IMR-90 (cell line): ENCODE data around the gene DBN1. TPM values are rescaled to one million over a fixed set of nuclear protein-coding genes. Genes with fewer than 3 reads are reported as not detected.
A peak's percentile ranks its signal among the peaks of the same experiment; 100 is the strongest.

Experiments used
- ATAC-seq: fragments of 200-7000 bp; cut with Tn5 transposase; 2 replicates; pipeline ENCODE4 v1.9.1; 2020; ENCODE audit warnings: low read depth, mild to moderate bottlenecking, moderate library complexity
- BruUV-seq: library from RNA; stranded (reverse); fragments of 400-500 nt; replicated peaks from 2 replicates; lab custom pipeline; 2021; lab: Mats Ljungman, UMichigan
- CTCF ChIA-PET: fragments of 300-600 bp; formaldehyde crosslinking; extraction: SDS; loops from one replicate; lab custom pipeline; 2021; ENCODE audit warnings: antibody characterized with exemption; lab: Yijun Ruan, JAX
- POLR2A ChIA-PET: fragments of 300-600 bp; sonication (Branson Sonifier 250); formaldehyde crosslinking; loops from one replicate; lab custom pipeline; 2022; ENCODE audit warnings: antibody characterized with exemption; ENCODE audit not compliant: unreplicated experiment; lab: Charles Lee
- DNase-seq: peaks from one replicate; pipeline ENCODE4 v3.0.0; 2013
- H2AFZ ChIP-seq: replicated peaks from 2 replicates; pipeline ENCODE3; 2013; ENCODE audit warnings: low read length, mild to moderate bottlenecking; ENCODE audit not compliant: poor library complexity
- H2AK5ac ChIP-seq: 2 replicates; pipeline ENCODE4 v1.6.1; 2013; ENCODE audit warnings: low read depth, low read length, inconsistent platforms
- H2AK9ac ChIP-seq: replicated peaks from 2 replicates; pipeline ENCODE3; 2013; ENCODE audit warnings: mild to moderate bottlenecking, low read depth, low read length, moderate library complexity; ENCODE audit not compliant: poor library complexity
- H2BK120ac ChIP-seq: 2 replicates; pipeline ENCODE4 v1.6.1; 2013; ENCODE audit warnings: low read depth, low read length, inconsistent platforms
- H2BK15ac ChIP-seq: 3 replicates; pipeline ENCODE4 v1.6.1; 2013; ENCODE audit warnings: low read depth, low read length, inconsistent platforms
- H2BK20ac ChIP-seq: 2 replicates; pipeline ENCODE4 v1.6.1; 2013; ENCODE audit warnings: low read depth, mild to moderate bottlenecking, inconsistent platforms, low read length, moderate library complexity
- H2BK5ac ChIP-seq: 2 replicates; pipeline ENCODE4 v1.6.1; 2013; ENCODE audit warnings: mild to moderate bottlenecking, low read depth, low read length, inconsistent platforms; ENCODE audit not compliant: poor library complexity, severe bottlenecking
- H3K14ac ChIP-seq: replicated peaks from 2 replicates; pipeline ENCODE4 v1.6.1; 2013; ENCODE audit warnings: low read depth, low read length, inconsistent platforms
- H3K18ac ChIP-seq: 2 replicates; pipeline ENCODE4 v1.6.1; 2013; ENCODE audit warnings: low read depth, low read length, control low read depth
- H3K23ac ChIP-seq: 2 replicates; pipeline ENCODE4 v1.6.1; 2013; ENCODE audit warnings: low read depth, low read length, inconsistent platforms
- H3K27ac ChIP-seq: 2 replicates; pipeline ENCODE4 v1.5.1; 2013; ENCODE audit warnings: mild to moderate bottlenecking, control low read depth, low read length; ENCODE audit not compliant: insufficient read depth
- H3K27me3 ChIP-seq: 2 replicates; pipeline ENCODE4 v1.6.1; 2013; ENCODE audit warnings: low read length; ENCODE audit not compliant: control insufficient read depth, insufficient read depth
- H3K36me3 ChIP-seq: 2 replicates; pipeline ENCODE4 v1.6.1; 2013; ENCODE audit warnings: low read length, mixed read lengths; ENCODE audit not compliant: control insufficient read depth, insufficient read depth
- H3K4ac ChIP-seq: 2 replicates; pipeline ENCODE4 v1.6.1; 2013; ENCODE audit warnings: low read depth, low read length, inconsistent platforms
- H3K4me1 ChIP-seq: 2 replicates; pipeline ENCODE4 v1.6.1; 2013; ENCODE audit warnings: low read length, mixed read lengths; ENCODE audit not compliant: control insufficient read depth, insufficient read depth
- H3K4me2 ChIP-seq: 2 replicates; pipeline ENCODE4 v1.6.1; 2013; ENCODE audit warnings: low read depth, mild to moderate bottlenecking, control low read depth, low read length, moderate library complexity
- H3K4me3 ChIP-seq: 2 replicates; pipeline ENCODE4 v1.5.1; 2013; ENCODE audit warnings: low read depth, mild to moderate bottlenecking, control low read depth, low read length, moderate library complexity; ENCODE audit not compliant: insufficient read depth
- H3K56ac ChIP-seq: 2 replicates; pipeline ENCODE4 v1.6.1; 2013; ENCODE audit warnings: low read length, inconsistent platforms; ENCODE audit not compliant: insufficient read depth; ENCODE audit errors: extremely low read depth
- H3K79me1 ChIP-seq, 2 experiments: 2 replicates each; pipeline ENCODE4 v1.6.1; 2013; ENCODE audit warnings: low read length in 2 of 2, inconsistent platforms in 1 of 2, low read depth in 1 of 2
- H3K9ac ChIP-seq: 2 replicates; pipeline ENCODE4 v1.6.1; 2013; ENCODE audit warnings: low read depth, low read length, control low read depth
- H3K9me1 ChIP-seq: 2 replicates; pipeline ENCODE4 v1.6.1; 2013; ENCODE audit warnings: low read length, inconsistent platforms; ENCODE audit not compliant: insufficient read depth
- H3K9me3 ChIP-seq: 2 replicates; pipeline ENCODE4 v1.6.1; 2013; ENCODE audit warnings: low read length; ENCODE audit not compliant: control insufficient read depth, insufficient read depth
- H4K20me1 ChIP-seq: 2 replicates; pipeline ENCODE4 v1.6.1; 2013; ENCODE audit warnings: low read length, inconsistent platforms; ENCODE audit not compliant: insufficient read depth
- H4K5ac ChIP-seq: 2 replicates; pipeline ENCODE4 v1.6.1; 2013; ENCODE audit warnings: mild to moderate bottlenecking, low read depth, low read length, control low read depth
- H4K8ac ChIP-seq, 2 experiments: 2 replicates each; pipeline ENCODE4 v1.6.1; 2013; ENCODE audit warnings: low read depth in 2 of 2, low read length in 2 of 2, control low read depth in 1 of 2, inconsistent platforms in 1 of 2
- H4K91ac ChIP-seq: 2 replicates; pipeline ENCODE4 v1.6.1; 2013; ENCODE audit warnings: low read depth, low read length, inconsistent platforms; ENCODE audit not compliant: insufficient read depth
- CTCF ChIP-seq: conservative IDR thresholded peaks from 2 replicates; pipeline ENCODE4 v1.5.1; 2012; ENCODE audit warnings: mild to moderate bottlenecking, low read depth, low read length, improper control_type of control experiment
- POLR2A ChIP-seq: IDR thresholded peaks from 2 replicates; pipeline ENCODE4 v1.6.1; 2012; ENCODE audit warnings: mild to moderate bottlenecking, low read depth, low read length
- USF2 ChIP-seq: fragments of 150-350 bp; IDR thresholded peaks from 2 replicates; pipeline ENCODE4 v1.6.1; 2017; ENCODE audit warnings: mild to moderate bottlenecking, antibody characterized with exemption, low read length, low read depth
- WGBS, 2 experiments: methylation state at CpG; one replicate each; pipeline versions ENCODE4 v1.1.5 to v1.1.7; 2013; ENCODE audit warnings: missing lambda C conversion rate in 2 of 2; ENCODE audit not compliant: insufficient read length in 1 of 2; ENCODE audit errors: extremely low coverage in 2 of 2; 5-methylcytosine and 5-hydroxymethylcytosine counted together
- dilution Hi-C: fragments of 300-500 bp; cut with HindIII; formaldehyde crosslinking; loops from one replicate; pipeline ENCODE4 v1.14.3; 2018; ENCODE audit warnings: low sequenced_read_pairs; ENCODE audit not compliant: unreplicated experiment
- in situ Hi-C: fragments of 300-500 bp; cut with MboI; formaldehyde crosslinking; loops from 3 replicates; pipeline ENCODE4 v1.14.3; 2019; ENCODE audit warnings: low sequenced_read_pairs, inconsistent platforms, mixed read lengths
- intact Hi-C: fragments of 100-400 bp; cut with micrococcal nuclease; formaldehyde crosslinking; loops from 2 replicates; pipeline ENCODE4 v1.10.0; 2022
- polyA plus RNA-seq, 3 experiments: library from polyadenylated mRNA; depleted of rRNA; stranded (reverse); fragments of >200 nt; gene quantifications; 2 replicates each; pipeline ENCODE4 v1.2.3, GENCODE V29; 2012; ENCODE audit warnings: low replicate concordance in 1 of 3
- total RNA-seq: library from RNA; depleted of rRNA; stranded (reverse); fragments of >200 nt; gene quantifications from 2 replicates; pipeline ENCODE4 v1.2.3, GENCODE V29; 2012
- TF ChIP-seq, protein P1 (sequence below): fragments of 150-350 bp; IDR thresholded peaks from 2 replicates; pipeline ENCODE4 v1.6.1; 2016; ENCODE audit warnings: low read depth, mild to moderate bottlenecking, low read length, moderate library complexity, borderline replicate concordance

DBN1 gene
- total and polyA plus RNA-seq, 2 of the 4 experiments (the other 2 are of a cell fraction), result 122 to 187 TPM

DNA sequence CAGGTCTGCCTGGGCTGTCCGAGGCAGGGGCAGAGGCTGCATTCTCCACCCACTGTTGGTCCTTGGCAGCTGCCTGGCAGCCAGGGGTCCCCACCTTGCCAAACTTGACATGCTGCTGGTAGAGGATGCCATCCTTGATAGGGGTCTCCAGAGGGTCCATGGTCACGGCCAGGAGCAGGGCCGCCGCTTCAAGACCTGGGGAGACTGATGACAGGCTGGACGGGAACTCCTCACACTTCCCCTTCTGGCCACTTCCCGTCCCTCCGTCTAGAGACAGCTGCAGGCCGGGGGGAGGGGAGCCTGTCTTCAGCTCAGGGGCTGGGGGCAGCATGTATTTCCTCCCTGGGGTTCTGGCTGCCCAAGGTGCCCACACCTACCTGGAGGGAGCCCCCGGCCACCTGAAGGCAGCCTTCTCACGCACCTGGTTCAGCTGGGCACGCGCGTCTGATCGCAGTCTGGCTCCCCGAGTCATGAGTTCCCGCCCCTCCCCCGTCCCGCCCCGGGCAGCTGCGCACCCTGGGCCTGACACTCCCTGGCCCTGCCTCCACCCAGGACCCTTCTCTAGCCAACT, 36.0 kb upstream of the DBN1 start, which contains the start of gene DOK3:
Gene DOK3, minus strand, starts transcription at position 446 of the 571 bp plus-strand sequence. Its CDS starts 286 bp downstream, at position 160.
- H4K20me1 ChIP-seq, result no peaks in the 10 kb centered on the region; the same call in 1 of the 2 replicates
- no peaks in the 10 kb centered on the region for H3K4me1 ChIP-seq
- TF ChIP-seq CTCF (no peak), USF2 (no peak), POLR2A (no peak)
- TF ChIP-seq, protein P1, sequence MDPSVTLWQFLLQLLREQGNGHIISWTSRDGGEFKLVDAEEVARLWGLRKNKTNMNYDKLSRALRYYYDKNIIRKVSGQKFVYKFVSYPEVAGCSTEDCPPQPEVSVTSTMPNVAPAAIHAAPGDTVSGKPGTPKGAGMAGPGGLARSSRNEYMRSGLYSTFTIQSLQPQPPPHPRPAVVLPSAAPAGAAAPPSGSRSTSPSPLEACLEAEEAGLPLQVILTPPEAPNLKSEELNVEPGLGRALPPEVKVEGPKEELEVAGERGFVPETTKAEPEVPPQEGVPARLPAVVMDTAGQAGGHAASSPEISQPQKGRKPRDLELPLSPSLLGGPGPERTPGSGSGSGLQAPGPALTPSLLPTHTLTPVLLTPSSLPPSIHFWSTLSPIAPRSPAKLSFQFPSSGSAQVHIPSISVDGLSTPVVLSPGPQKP, result no peak
- H2AK5ac ChIP-seq, result no peak within 1 kb of the TSS
- no peak within 1 kb of the TSS for H2AK9ac ChIP-seq
- H3K9me1 ChIP-seq, result no peaks in the 10 kb centered on the region
- no peak within 1 kb of the TSS for H3K27ac ChIP-seq
- peak within 1 kb of the TSS; percentile 23 for H2AFZ ChIP-seq
- H3K18ac ChIP-seq, result no peak within 1 kb of the TSS
- WGBS, 2 experiments, result 64% methylated on average over 11 of the region's 20 CpGs; no CpG with 5 or more reads in 1 of the 2 experiments
- ChIA-PET CTCF (no interaction called here), POLR2A (interaction anchor here (0.5 kb wide), 1 partner anchor 36 kb away, joined by 3 read pairs; no protein-coding TSS in a partner anchor)
- intact Hi-C loops, result no loop called here
- no peak within 1 kb of the TSS for H4K5ac ChIP-seq
- no peak within 1 kb of the TSS for H2BK5ac ChIP-seq
- no peak within 1 kb of the TSS for H3K9ac ChIP-seq
- no peak within 1 kb of the TSS for H4K91ac ChIP-seq
- in situ Hi-C loops, result no loop called here
- H3K79me1 ChIP-seq, result peaks cover 7 to 8% of the 10 kb centered on the region in 2 experiments; a peak in 3 of 4 replicates
- DNase-seq (no peak), ATAC-seq (no peak)
- H3K23ac ChIP-seq, result no peak within 1 kb of the TSS
- no peak within 1 kb of the TSS for H3K4me3 ChIP-seq
- H3K27me3 ChIP-seq, result no peaks in the 10 kb centered on the region
- dilution Hi-C loops, result no loop called here
- no peak within 1 kb of the TSS for H2BK20ac ChIP-seq
- H3K56ac ChIP-seq, result no peak within 1 kb of the TSS; the same call in 1 of the 2 replicates
- H3K36me3 ChIP-seq, result peaks cover 45% of the 10 kb centered on the region
- no peaks in the 10 kb centered on the region for H3K9me3 ChIP-seq
- BruUV-seq, result no TSS peak
- no peak within 1 kb of the TSS for H4K8ac ChIP-seq
- H3K14ac ChIP-seq, result no peak within 1 kb of the TSS
- H2BK15ac ChIP-seq, result no peak within 1 kb of the TSS
- H2BK120ac ChIP-seq, result no peak within 1 kb of the TSS
- no peak within 1 kb of the TSS for H3K4me2 ChIP-seq
- no peak within 1 kb of the TSS for H3K4ac ChIP-seq
